Mucosa of descending colon (tissue), 3 donors: Measurements from ENCODE around the gene PTPN20. TPM values are rescaled to one million over a fixed set of nuclear protein-coding genes. Genes with fewer than 3 reads are reported as not detected.

ENCODE experiments used
- ATAC-seq: fragments of 200-7000 bp; cut with Tn5 transposase; one replicate; pipeline ENCODE4 v1.9.1; 2020; ENCODE audit warnings: mild to moderate bottlenecking, moderate library complexity
- DNase-seq, 3 donors: peaks; one replicate each; pipeline ENCODE4 v3.0.0-alpha.2; 2020
- H3K36me3 ChIP-seq: fragments of 200-600 bp; one replicate; pipeline ENCODE4 v1.8.0; 2021; ENCODE audit warnings: low read depth, mild to moderate bottlenecking
- H3K4me1 ChIP-seq: fragments of 200-600 bp; one replicate; pipeline ENCODE4 v1.8.0; 2021; ENCODE audit warnings: low read depth, mild to moderate bottlenecking
- H3K4me3 ChIP-seq: fragments of 200-600 bp; one replicate; pipeline ENCODE4 v1.8.0; 2021; ENCODE audit warnings: mild to moderate bottlenecking
- H3K9me3 ChIP-seq: fragments of 200-600 bp; one replicate; pipeline ENCODE4 v1.8.0; 2021; ENCODE audit warnings: mild to moderate bottlenecking
- CTCF ChIP-seq: fragments of 200-600 bp; IDR thresholded peaks from one replicate; pipeline ENCODE4 v1.8.0; 2022; ENCODE audit warnings: antibody characterized with exemption, mild to moderate bottlenecking
- intact Hi-C, 2 donors: fragments of 100-400 bp; cut with DNase I in 1 of 2; cut with micrococcal nuclease in 1 of 2; formaldehyde crosslinking; loops; one replicate each; pipeline versions ENCODE4 v1.11.0 to v1.11.1; 2022; cut with DNase I, micrococcal nuclease
- total RNA-seq, 3 donors: library from RNA; stranded (reverse); fragmentation: NEBNext Ultra II Directional in 2 of 3; extraction: Animal tissue kit (Norgen Biotek cat#: 25700) in 2 of 3; gene quantifications; one replicate each; pipeline versions ENCODE4 v1.2.1 to v1.2.4, GENCODE V29; 2021 to 2023
- donor health status: DM: no; HTN: no; CAD: no; lungs with moderate emphysema.
- donor health status: DM: no; HTN: no; CAD: no.
- donor health status: DM: no; HTN: yes; CAD: no.

The PTPN20 gene
- total RNA-seq, 3 donors from 2014 or later, result 1.6 to 6.5 (median 1.7) TPM

GRCh38 chr10:47048526-47048905 lies 137.3 kb downstream of the PTPN20 start:
- DNase-seq (no peak), ATAC-seq (no peak)
- intact Hi-C loops, result loop anchor here in 1 of 2 donors (5.0 kb wide), 1 partner anchor 269 kb away; no protein-coding TSS in a partner anchor
- no peaks in the 10 kb centered on the region for H3K36me3 ChIP-seq
- no peak overlapping the region for H3K4me3 ChIP-seq
- no peak for TF ChIP-seq CTCF
- no peaks in the 10 kb centered on the region for H3K4me1 ChIP-seq
- no peaks in the 10 kb centered on the region for H3K9me3 ChIP-seq

GRCh38 chr10:47049056-47049851 lies 138.0 kb downstream of the PTPN20 start:
- Histone ChIP-seq H3K4me3 (no peak overlapping the region), H3K4me1 (no peaks in the 10 kb centered on the region), H3K9me3 (no peaks in the 10 kb centered on the region), H3K36me3 (no peaks in the 10 kb centered on the region)
- intact Hi-C loops, result loop anchor here in 1 of 2 donors (5.0 kb wide), 1 partner anchor 268 kb away; no protein-coding TSS in a partner anchor
- ATAC-seq, result no peak
- DNase-seq, result no peak
- no peak for TF ChIP-seq CTCF

GRCh38 chr10:47049906-47050305 lies 138.7 kb downstream of the PTPN20 start:
- no peak overlapping the region for H3K4me3 ChIP-seq
- TF ChIP-seq CTCF, result no peak
- no peak for ATAC-seq
- H3K36me3 ChIP-seq, result no peaks in the 10 kb centered on the region
- no peaks in the 10 kb centered on the region for H3K4me1 ChIP-seq
- intact Hi-C loops, result loop anchor here in 1 of 2 donors (5.0 kb wide), 1 partner anchor 267 kb away; no protein-coding TSS in a partner anchor
- H3K9me3 ChIP-seq, result no peaks in the 10 kb centered on the region
- no peak for DNase-seq

GRCh38 chr10:47050618-47051455 lies 139.6 kb downstream of the PTPN20 start:
- intact Hi-C loops, result no loop called here
- no peak overlapping the region for H3K4me3 ChIP-seq
- no peaks in the 10 kb centered on the region for H3K4me1 ChIP-seq
- TF ChIP-seq CTCF, result no peak
- ATAC-seq (no peak), DNase-seq (no peak)
- H3K36me3 ChIP-seq, result no peaks in the 10 kb centered on the region
- no peaks in the 10 kb centered on the region for H3K9me3 ChIP-seq

GRCh38 chr10:47051741-47052238 lies 140.6 kb downstream of the PTPN20 start:
- DNase-seq, result no peak
- no peak overlapping the region for H3K4me3 ChIP-seq
- no peak for TF ChIP-seq CTCF
- H3K9me3 ChIP-seq, result no peaks in the 10 kb centered on the region
- ATAC-seq, result no peak
- intact Hi-C loops, result no loop called here
- no peaks in the 10 kb centered on the region for H3K36me3 ChIP-seq
- no peaks in the 10 kb centered on the region for H3K4me1 ChIP-seq
